HCT116 (cell line): ENCODE measurements around the gene ITPR1.

Experiments used
- EGR1 ChIP-seq: IDR thresholded peaks from 2 replicates; pipeline ENCODE4 v1.6.1; 2012; ENCODE audit warnings: low read depth
- ELF1 ChIP-seq: IDR thresholded peaks from 2 replicates; pipeline ENCODE4 v1.6.1; 2012; ENCODE audit warnings: low read depth, borderline replicate concordance
- EZH2 ChIP-seq: fragments of 200-600 bp; sonication (generic); IDR thresholded peaks from 2 replicates; pipeline ENCODE4 v1.6.1; 2017; ENCODE audit warnings: antibody characterized with exemption, mixed run types
- FOSL1 ChIP-seq: IDR thresholded peaks from 2 replicates; pipeline ENCODE4 v1.6.1; 2012; ENCODE audit warnings: low read depth
- POLR2A ChIP-seq: IDR thresholded peaks from 2 replicates; pipeline ENCODE4 v1.7.0; 2011; ENCODE audit warnings: borderline replicate concordance; ENCODE audit not compliant: insufficient read depth, insufficient read length; ENCODE audit errors: extremely low read depth
- POLR2AphosphoS5 ChIP-seq: IDR thresholded peaks from 2 replicates; pipeline ENCODE4 v1.6.1; 2011; ENCODE audit warnings: mild to moderate bottlenecking, low read depth, low read length, moderate library complexity
- SIN3A ChIP-seq: IDR thresholded peaks from 2 replicates; pipeline ENCODE4 v1.6.1; 2012; ENCODE audit warnings: low read depth
- SRF ChIP-seq: IDR thresholded peaks from 2 replicates; pipeline ENCODE4 v1.6.1; 2012; ENCODE audit warnings: low read depth
- YY1 ChIP-seq: IDR thresholded peaks from 2 replicates; pipeline ENCODE4 v1.6.1; 2011; ENCODE audit warnings: low read length, low read depth, moderate library complexity, mild to moderate bottlenecking; ENCODE audit not compliant: insufficient replicate concordance; ENCODE audit errors: extremely low read depth
- ZFX ChIP-seq: fragments of 450-650 bp; IDR thresholded peaks from 2 replicates; pipeline ENCODE4 v1.6.1; 2017
- ZNF274 ChIP-seq: fragments of 200-500 bp; sonication (Bioruptor generic); IDR thresholded peaks from 2 replicates; pipeline ENCODE4 v1.6.1; 2014; ENCODE audit warnings: mild to moderate bottlenecking, low read depth, low read length, inconsistent platforms
- TF ChIP-seq, protein P1 (sequence below), 3 experiments: fragments of 200-600 bp in 1 of 3; sonication (generic) in 1 of 3; IDR thresholded peaks in 2 of 3; conservative IDR thresholded peaks in 1 of 3; 2 replicates each; pipeline ENCODE4 v1.5.1; 2012 to 2017; ENCODE audit warnings: low read depth in 2 of 3, low read length in 2 of 3, antibody characterized with exemption in 1 of 3, borderline replicate concordance in 1 of 3, control low read depth in 1 of 3, mild to moderate bottlenecking in 1 of 3, mixed read lengths in 1 of 3, mixed run types in 1 of 3, moderate library complexity in 1 of 3; ENCODE audit not compliant: insufficient read depth in 1 of 3
- TF ChIP-seq, protein P2 (sequence below): IDR thresholded peaks from 2 replicates; pipeline ENCODE4 v1.6.1; 2012
- TF ChIP-seq, protein P3 (sequence below): IDR thresholded peaks from 2 replicates; pipeline ENCODE4 v1.6.1; 2012; ENCODE audit warnings: low read depth

GRCh38 chr3:4852780-4853748 is 359.9 kb downstream of the ITPR1 start:
- no peak for TF ChIP-seq POLR2A
- TF ChIP-seq, protein P1, sequence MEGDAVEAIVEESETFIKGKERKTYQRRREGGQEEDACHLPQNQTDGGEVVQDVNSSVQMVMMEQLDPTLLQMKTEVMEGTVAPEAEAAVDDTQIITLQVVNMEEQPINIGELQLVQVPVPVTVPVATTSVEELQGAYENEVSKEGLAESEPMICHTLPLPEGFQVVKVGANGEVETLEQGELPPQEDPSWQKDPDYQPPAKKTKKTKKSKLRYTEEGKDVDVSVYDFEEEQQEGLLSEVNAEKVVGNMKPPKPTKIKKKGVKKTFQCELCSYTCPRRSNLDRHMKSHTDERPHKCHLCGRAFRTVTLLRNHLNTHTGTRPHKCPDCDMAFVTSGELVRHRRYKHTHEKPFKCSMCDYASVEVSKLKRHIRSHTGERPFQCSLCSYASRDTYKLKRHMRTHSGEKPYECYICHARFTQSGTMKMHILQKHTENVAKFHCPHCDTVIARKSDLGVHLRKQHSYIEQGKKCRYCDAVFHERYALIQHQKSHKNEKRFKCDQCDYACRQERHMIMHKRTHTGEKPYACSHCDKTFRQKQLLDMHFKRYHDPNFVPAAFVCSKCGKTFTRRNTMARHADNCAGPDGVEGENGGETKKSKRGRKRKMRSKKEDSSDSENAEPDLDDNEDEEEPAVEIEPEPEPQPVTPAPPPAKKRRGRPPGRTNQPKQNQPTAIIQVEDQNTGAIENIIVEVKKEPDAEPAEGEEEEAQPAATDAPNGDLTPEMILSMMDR (IDR thresholded peaks at IDR 0.05 in 2 of 3, conservative IDR thresholded peaks at IDR 0.05 in 1 of 3; ENCODE audit: borderline replicate concordance in 1 of 3, insufficient read depth in 1 of 3, low read depth in 2 of 3, low read length in 2 of 3) = no peak
- TF ChIP-seq POLR2AphosphoS5 = no peak
- TF ChIP-seq, protein P2, sequence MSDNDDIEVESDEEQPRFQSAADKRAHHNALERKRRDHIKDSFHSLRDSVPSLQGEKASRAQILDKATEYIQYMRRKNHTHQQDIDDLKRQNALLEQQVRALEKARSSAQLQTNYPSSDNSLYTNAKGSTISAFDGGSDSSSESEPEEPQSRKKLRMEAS = no peak
- TF ChIP-seq EZH2 = no peak
- TF ChIP-seq YY1 = no peak
- no peak for TF ChIP-seq SRF
- TF ChIP-seq, protein P3, sequence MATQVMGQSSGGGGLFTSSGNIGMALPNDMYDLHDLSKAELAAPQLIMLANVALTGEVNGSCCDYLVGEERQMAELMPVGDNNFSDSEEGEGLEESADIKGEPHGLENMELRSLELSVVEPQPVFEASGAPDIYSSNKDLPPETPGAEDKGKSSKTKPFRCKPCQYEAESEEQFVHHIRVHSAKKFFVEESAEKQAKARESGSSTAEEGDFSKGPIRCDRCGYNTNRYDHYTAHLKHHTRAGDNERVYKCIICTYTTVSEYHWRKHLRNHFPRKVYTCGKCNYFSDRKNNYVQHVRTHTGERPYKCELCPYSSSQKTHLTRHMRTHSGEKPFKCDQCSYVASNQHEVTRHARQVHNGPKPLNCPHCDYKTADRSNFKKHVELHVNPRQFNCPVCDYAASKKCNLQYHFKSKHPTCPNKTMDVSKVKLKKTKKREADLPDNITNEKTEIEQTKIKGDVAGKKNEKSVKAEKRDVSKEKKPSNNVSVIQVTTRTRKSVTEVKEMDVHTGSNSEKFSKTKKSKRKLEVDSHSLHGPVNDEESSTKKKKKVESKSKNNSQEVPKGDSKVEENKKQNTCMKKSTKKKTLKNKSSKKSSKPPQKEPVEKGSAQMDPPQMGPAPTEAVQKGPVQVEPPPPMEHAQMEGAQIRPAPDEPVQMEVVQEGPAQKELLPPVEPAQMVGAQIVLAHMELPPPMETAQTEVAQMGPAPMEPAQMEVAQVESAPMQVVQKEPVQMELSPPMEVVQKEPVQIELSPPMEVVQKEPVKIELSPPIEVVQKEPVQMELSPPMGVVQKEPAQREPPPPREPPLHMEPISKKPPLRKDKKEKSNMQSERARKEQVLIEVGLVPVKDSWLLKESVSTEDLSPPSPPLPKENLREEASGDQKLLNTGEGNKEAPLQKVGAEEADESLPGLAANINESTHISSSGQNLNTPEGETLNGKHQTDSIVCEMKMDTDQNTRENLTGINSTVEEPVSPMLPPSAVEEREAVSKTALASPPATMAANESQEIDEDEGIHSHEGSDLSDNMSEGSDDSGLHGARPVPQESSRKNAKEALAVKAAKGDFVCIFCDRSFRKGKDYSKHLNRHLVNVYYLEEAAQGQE = no peak
- no peak for TF ChIP-seq SIN3A
- no peak for TF ChIP-seq ZNF274
- TF ChIP-seq FOSL1 = no peak
- no peak for TF ChIP-seq EGR1
- TF ChIP-seq ELF1 = no peak
- TF ChIP-seq ZFX = no peak
